ENCODE data around the gene ZFHX3. TPM values are rescaled to one million over a fixed set of nuclear protein-coding genes. Genes with fewer than 3 reads are reported as not detected.

Gene ZFHX3
- total and polyA plus RNA-seq, 9 donors = 5.2 to 12.0 (median 7.5) TPM

DNA sequence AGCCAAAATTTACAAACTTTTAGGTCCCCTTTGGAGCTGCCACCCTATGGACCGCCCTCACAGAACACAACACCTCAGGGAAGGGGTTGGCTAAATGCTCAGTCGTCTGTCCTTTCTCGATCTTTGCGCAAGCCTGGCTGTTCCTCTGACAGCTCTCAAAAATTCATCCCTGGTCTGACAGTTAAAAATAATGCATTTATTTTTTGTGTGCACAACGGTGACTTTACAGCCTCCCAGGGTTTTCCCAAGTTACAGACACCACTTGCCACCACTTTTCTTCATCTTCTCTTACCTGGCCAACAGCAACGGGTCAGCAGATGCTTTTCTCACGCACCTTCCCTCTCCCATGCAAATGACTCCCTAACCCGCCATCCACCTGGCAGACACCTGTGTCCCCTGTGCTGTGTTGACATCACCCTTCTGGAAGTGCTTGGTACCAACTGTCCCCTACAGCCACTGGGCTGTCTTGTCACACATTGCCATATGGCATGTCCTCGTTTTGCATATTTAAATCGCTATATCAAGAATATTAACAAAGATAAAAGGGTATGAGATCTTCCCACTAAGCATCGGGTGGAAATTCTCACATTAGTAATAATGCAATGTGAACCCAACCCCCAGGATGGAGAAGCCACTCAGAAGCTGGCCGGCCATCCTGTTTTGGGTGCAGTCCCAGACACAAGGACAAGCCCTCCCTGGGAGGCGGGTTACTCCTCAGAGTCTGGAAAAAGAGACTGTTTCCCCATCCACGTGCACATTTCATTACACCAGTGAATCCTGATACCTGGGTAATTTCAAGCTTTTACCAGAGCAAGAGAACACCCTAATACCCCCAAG, 187.0 kb downstream of the ZFHX3 start:
- H3K27ac ChIP-seq (ENCODE audit: low read length) = no peak overlapping the region
- no peaks in the 10 kb centered on the region for H3K27me3 ChIP-seq (ENCODE audit: control insufficient read depth, insufficient read depth, low read length)
- H3K36me3 ChIP-seq (ENCODE audit: control insufficient read depth, insufficient read depth, low read length) = peaks cover 5% of the 10 kb centered on the region
- 62% methylated on average over 7 of the region's 14 CpGs for WGBS (ENCODE audit: insufficient coverage)
- no peak for DNase-seq
- peaks cover 7% of the 10 kb centered on the region for H3K4me1 ChIP-seq (ENCODE audit: control insufficient read depth, insufficient read depth, low read length)
- H3K9me3 ChIP-seq (replicated peaks; ENCODE audit: control insufficient read depth, low read depth, low read length) = no peaks in the 10 kb centered on the region
- H3K4me3 ChIP-seq (ENCODE audit: low read length) = no peak overlapping the region

GRCh38 chr16:72859581-72859980, 188.3 kb downstream of the ZFHX3 start:
- Histone ChIP-seq H3K4me1 (ENCODE audit: control insufficient read depth, insufficient read depth, low read length) (peaks cover 7% of the 10 kb centered on the region), H3K4me3 (ENCODE audit: low read length) (no peak overlapping the region), H3K27ac (ENCODE audit: low read length) (peak overlapping the region; percentile 31), H3K9me3 (replicated peaks; ENCODE audit: control insufficient read depth, low read depth, low read length) (no peaks in the 10 kb centered on the region), H3K27me3 (ENCODE audit: control insufficient read depth, insufficient read depth, low read length) (no peaks in the 10 kb centered on the region), H3K36me3 (ENCODE audit: control insufficient read depth, insufficient read depth, low read length) (peaks cover 2% of the 10 kb centered on the region)
- DNase-seq = no peak
- 89% methylated on average over 6 of the region's 6 CpGs for WGBS (ENCODE audit: insufficient coverage)

GRCh38 chr16:72858665-72859493, 189.0 kb downstream of the ZFHX3 start:
- WGBS (ENCODE audit: insufficient coverage) = 34% methylated on average over 14 of the region's 21 CpGs
- Histone ChIP-seq H3K36me3 (ENCODE audit: control insufficient read depth, insufficient read depth, low read length) (no peaks in the 10 kb centered on the region), H3K4me1 (ENCODE audit: control insufficient read depth, insufficient read depth, low read length) (peaks cover 13% of the 10 kb centered on the region), H3K27ac (ENCODE audit: low read length) (peak overlapping the region; percentile 44), H3K9me3 (replicated peaks; ENCODE audit: control insufficient read depth, low read depth, low read length) (no peaks in the 10 kb centered on the region), H3K4me3 (ENCODE audit: low read length) (no peak overlapping the region), H3K27me3 (ENCODE audit: control insufficient read depth, insufficient read depth, low read length) (no peaks in the 10 kb centered on the region)
- DNase-seq = no peak

GRCh38 chr16:72857834-72858664, 189.9 kb downstream of the ZFHX3 start:
- Histone ChIP-seq H3K27ac (ENCODE audit: low read length) (no peak overlapping the region), H3K27me3 (ENCODE audit: control insufficient read depth, insufficient read depth, low read length) (no peaks in the 10 kb centered on the region), H3K4me1 (ENCODE audit: control insufficient read depth, insufficient read depth, low read length) (peaks cover 16% of the 10 kb centered on the region), H3K4me3 (ENCODE audit: low read length) (no peak overlapping the region), H3K9me3 (replicated peaks; ENCODE audit: control insufficient read depth, low read depth, low read length) (no peaks in the 10 kb centered on the region), H3K36me3 (ENCODE audit: control insufficient read depth, insufficient read depth, low read length) (no peaks in the 10 kb centered on the region)
- WGBS (ENCODE audit: insufficient coverage) = 80% methylated on average over 6 of the region's 14 CpGs
- DNase-seq = no peak

DNA sequence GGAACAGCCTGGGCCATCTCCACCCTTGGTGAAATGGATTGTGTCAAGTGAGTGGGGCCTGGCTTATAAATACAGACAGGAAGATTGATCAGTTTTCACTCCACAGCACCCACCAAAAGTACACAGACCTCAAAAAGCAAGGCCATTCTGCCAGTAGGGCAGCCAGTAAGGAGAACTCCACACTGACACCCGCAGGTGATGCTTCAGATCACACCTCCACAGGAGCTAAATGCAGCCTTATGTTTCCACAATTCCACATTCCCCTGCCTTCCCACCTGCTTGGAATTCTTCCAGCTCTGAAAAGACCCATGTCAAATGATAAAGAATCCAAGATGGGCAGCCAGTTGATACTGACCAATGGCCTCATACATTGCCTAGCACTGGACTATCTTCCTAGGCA, 191.1 kb downstream of the ZFHX3 start:
- H3K27me3 ChIP-seq (ENCODE audit: control insufficient read depth, insufficient read depth, low read length) = no peaks in the 10 kb centered on the region
- H3K4me3 ChIP-seq (ENCODE audit: low read length) = no peak overlapping the region
- peaks cover 16% of the 10 kb centered on the region for H3K4me1 ChIP-seq (ENCODE audit: control insufficient read depth, insufficient read depth, low read length)
- H3K27ac ChIP-seq (ENCODE audit: low read length) = no peak overlapping the region
- WGBS (ENCODE audit: insufficient coverage) = 80% methylated on average over 1 of the region's 1 CpG
- H3K9me3 ChIP-seq (replicated peaks; ENCODE audit: control insufficient read depth, low read depth, low read length) = no peaks in the 10 kb centered on the region
- H3K36me3 ChIP-seq (ENCODE audit: control insufficient read depth, insufficient read depth, low read length) = no peaks in the 10 kb centered on the region
- no peak for DNase-seq

GRCh38 chr16:72854267-72854959, 193.5 kb downstream of the ZFHX3 start:
- Histone ChIP-seq H3K4me1 (ENCODE audit: control insufficient read depth, insufficient read depth, low read length) (peaks cover 34% of the 10 kb centered on the region), H3K27ac (ENCODE audit: low read length) (peak overlapping the region; percentile 23), H3K9me3 (replicated peaks; ENCODE audit: control insufficient read depth, low read depth, low read length) (no peaks in the 10 kb centered on the region), H3K27me3 (ENCODE audit: control insufficient read depth, insufficient read depth, low read length) (no peaks in the 10 kb centered on the region), H3K4me3 (ENCODE audit: low read length) (no peak overlapping the region), H3K36me3 (ENCODE audit: control insufficient read depth, insufficient read depth, low read length) (no peaks in the 10 kb centered on the region)
- DNase-seq = no peak
- 45% methylated on average over 3 of the region's 11 CpGs for WGBS (ENCODE audit: insufficient coverage)

- Histone ChIP-seq H3K9me3 (replicated peaks; ENCODE audit: control insufficient read depth, low read depth, low read length) (no peaks in the 10 kb centered on the region), H3K27ac (ENCODE audit: low read length) (no peak overlapping the region), H3K4me1 (ENCODE audit: control insufficient read depth, insufficient read depth, low read length) (peaks cover 36% of the 10 kb centered on the region), H3K27me3 (ENCODE audit: control insufficient read depth, insufficient read depth, low read length) (no peaks in the 10 kb centered on the region), H3K4me3 (ENCODE audit: low read length) (no peak overlapping the region), H3K36me3 (ENCODE audit: control insufficient read depth, insufficient read depth, low read length) (no peaks in the 10 kb centered on the region)
- WGBS (ENCODE audit: insufficient coverage) = 65% methylated on average over 2 of the region's 4 CpGs
- no peak for DNase-seq
Measured at GRCh38 chr16:72853575-72854266, 194.2 kb downstream of the ZFHX3 start.

- Histone ChIP-seq H3K36me3 (ENCODE audit: control insufficient read depth, insufficient read depth, low read length) (no peaks in the 10 kb centered on the region), H3K4me3 (ENCODE audit: low read length) (no peak overlapping the region), H3K27ac (ENCODE audit: low read length) (no peak overlapping the region), H3K9me3 (replicated peaks; ENCODE audit: control insufficient read depth, low read depth, low read length) (no peaks in the 10 kb centered on the region), H3K4me1 (ENCODE audit: control insufficient read depth, insufficient read depth, low read length) (peaks cover 39% of the 10 kb centered on the region), H3K27me3 (ENCODE audit: control insufficient read depth, insufficient read depth, low read length) (no peaks in the 10 kb centered on the region)
- DNase-seq = no peak
- WGBS (ENCODE audit: insufficient coverage) = no CpG with 5 or more reads among the region's 1 CpG
Measured at GRCh38 chr16:72852421-72852820, 195.5 kb downstream of the ZFHX3 start.

DNA sequence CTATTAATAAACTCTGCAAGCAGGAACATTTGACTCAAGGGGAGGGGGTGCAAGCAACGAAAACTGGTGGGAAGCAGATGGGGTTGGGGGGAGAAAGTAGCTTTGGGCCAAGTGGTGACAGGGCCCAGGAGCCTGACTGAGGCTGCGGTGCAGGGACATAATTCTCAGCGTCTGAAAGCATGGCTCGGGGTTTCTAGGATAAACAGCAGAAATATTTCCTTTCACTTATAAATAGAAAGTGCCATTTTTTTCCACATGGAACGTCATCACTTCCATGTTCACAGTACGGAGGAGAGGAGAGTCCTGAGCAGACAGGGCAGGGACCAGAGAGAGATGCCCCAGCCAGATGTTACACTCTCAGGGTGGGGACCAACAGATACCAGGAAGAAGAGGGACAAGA, 197.1 kb downstream of the ZFHX3 start:
- H3K9me3 ChIP-seq (replicated peaks; ENCODE audit: control insufficient read depth, low read depth, low read length) = no peaks in the 10 kb centered on the region
- peak overlapping the region; percentile 80 for H3K27ac ChIP-seq (ENCODE audit: low read length)
- H3K4me1 ChIP-seq (ENCODE audit: control insufficient read depth, insufficient read depth, low read length) = peaks cover 47% of the 10 kb centered on the region
- no peaks in the 10 kb centered on the region for H3K27me3 ChIP-seq (ENCODE audit: control insufficient read depth, insufficient read depth, low read length)
- H3K4me3 ChIP-seq (ENCODE audit: low read length) = no peak overlapping the region
- peak; percentile 91 for DNase-seq
- 13% methylated on average over 1 of the region's 6 CpGs for WGBS (ENCODE audit: insufficient coverage)
- H3K36me3 ChIP-seq (ENCODE audit: control insufficient read depth, insufficient read depth, low read length) = no peaks in the 10 kb centered on the region

Measured in muscle of leg (tissue), 11 donors.